HepG2 (cell line): ENCODE data around the gene TEKT1. TPM values are rescaled to one million over a fixed set of nuclear protein-coding genes. Genes with fewer than 3 reads are reported as not detected.

Source experiments
- AKAP8 ChIP-seq: sonication (generic); formaldehyde crosslinking; IDR thresholded peaks from 2 replicates; pipeline ENCODE4 v1.5.1; 2020; ENCODE audit warnings: mild to moderate bottlenecking, missing genetic modification reagents
- BORCS8-MEF2B ChIP-seq: sonication (generic); formaldehyde crosslinking; IDR thresholded peaks from 2 replicates; pipeline ENCODE4 v1.8.0; 2022; ENCODE audit warnings: mild to moderate bottlenecking, missing genetic modification reagents
- CEBPB ChIP-seq: IDR thresholded peaks from 2 replicates; pipeline ENCODE4 v1.6.1; 2011; ENCODE audit warnings: low read depth, low read length, improper control_type of control experiment, borderline replicate concordance
- CEBPG ChIP-seq: IDR thresholded peaks from 2 replicates; pipeline ENCODE4 v1.6.1; 2016
- CSRNP1 ChIP-seq: sonication (generic); formaldehyde crosslinking; IDR thresholded peaks from 2 replicates; pipeline ENCODE4 v1.8.1; 2023; ENCODE audit warnings: mild to moderate bottlenecking, missing genetic modification reagents
- HNRNPH1 ChIP-seq: fragments of 200-400 bp; formaldehyde crosslinking; optimal IDR thresholded peaks from 2 replicates; pipeline ENCODE3; 2017; ENCODE audit warnings: mild to moderate bottlenecking, low read depth, low read length
- KMT2B ChIP-seq: IDR thresholded peaks from 2 replicates; pipeline ENCODE4 v1.6.1; 2016; ENCODE audit warnings: missing genetic modification reagents, missing compliant biosample characterization
- MAFK ChIP-seq, 2 experiments: IDR thresholded peaks in 1 of 2; conservative IDR thresholded peaks in 1 of 2; 2 replicates each; pipeline ENCODE4 v1.6.1; 2011; ENCODE audit warnings: improper control_type of control experiment in 2 of 2, low read length in 2 of 2
- POLR2AphosphoS2 ChIP-seq: IDR thresholded peaks from 2 replicates; pipeline ENCODE4 v1.6.1; 2011; ENCODE audit warnings: low read depth, low read length, improper control_type of control experiment
- POLR2G ChIP-seq: fragments of 200-400 bp; formaldehyde crosslinking; IDR thresholded peaks from 2 replicates; pipeline ENCODE4 v1.6.1; 2018; ENCODE audit warnings: mild to moderate bottlenecking, low read depth, low read length, moderate library complexity
- RFX3 ChIP-seq: IDR thresholded peaks from 2 replicates; pipeline ENCODE4 v1.6.1; 2016; ENCODE audit warnings: missing biosample characterization, missing genetic modification reagents
- SNAPC2 ChIP-seq: sonication (generic); formaldehyde crosslinking; IDR thresholded peaks from 2 replicates; pipeline ENCODE4 v1.8.1; 2022; ENCODE audit warnings: mild to moderate bottlenecking, missing genetic modification reagents
- SPEN ChIP-seq: sonication (generic); formaldehyde crosslinking; IDR thresholded peaks from 2 replicates; pipeline ENCODE4 v1.5.1; 2020; ENCODE audit warnings: low read depth, mild to moderate bottlenecking, missing genetic modification reagents
- TFDP1 ChIP-seq: IDR thresholded peaks from 2 replicates; pipeline ENCODE4 v1.6.1; 2016; ENCODE audit warnings: missing compliant biosample characterization, missing genetic modification reagents, borderline replicate concordance
- XRCC5 ChIP-seq: fragments of 200-400 bp; formaldehyde crosslinking; optimal IDR thresholded peaks from 2 replicates; pipeline ENCODE3; 2017; ENCODE audit warnings: mild to moderate bottlenecking, low read length
- ZFX ChIP-seq: sonication (generic); formaldehyde crosslinking; IDR thresholded peaks from 2 replicates; pipeline ENCODE4 v1.4.0; 2020; ENCODE audit warnings: mild to moderate bottlenecking, low read depth, missing genetic modification reagents, moderate library complexity
- ZFYVE20 ChIP-seq: sonication (generic); formaldehyde crosslinking; IDR thresholded peaks from 2 replicates; pipeline ENCODE4 v1.8.0; 2023; ENCODE audit warnings: low read depth, mild to moderate bottlenecking, moderate library complexity, missing genetic modification reagents, borderline replicate concordance
- ZNF333 ChIP-seq: sonication (generic); formaldehyde crosslinking; IDR thresholded peaks from 2 replicates; pipeline ENCODE4 v1.4.0; 2020; ENCODE audit warnings: mild to moderate bottlenecking, missing genetic modification reagents, borderline replicate concordance
- ZNF33A ChIP-seq: sonication (generic); formaldehyde crosslinking; IDR thresholded peaks from 2 replicates; pipeline ENCODE4 v1.5.1; 2020; ENCODE audit warnings: missing genetic modification reagents, mild to moderate bottlenecking, moderate library complexity, borderline replicate concordance
- ZNF501 ChIP-seq: sonication (generic); formaldehyde crosslinking; IDR thresholded peaks from 2 replicates; pipeline ENCODE4 v1.5.1; 2020; ENCODE audit warnings: mild to moderate bottlenecking, moderate library complexity, missing genetic modification reagents
- ZNF747 ChIP-seq: sonication (generic); formaldehyde crosslinking; IDR thresholded peaks from 2 replicates; pipeline ENCODE4 v1.8.1; 2023; ENCODE audit warnings: missing genetic modification reagents, mild to moderate bottlenecking, borderline replicate concordance
- polyA plus RNA-seq, 8 experiments: library from polyadenylated mRNA; depleted of rRNA in 3 of 8; stranded (reverse) in 7 of 8; unstranded in 1 of 8; fragments of >200 nt; fragmentation: Illumina TruSeq in 4 of 8; extraction: Trizol in 4 of 8; gene quantifications; 2 replicates each; pipeline versions ENCODE4 v1.2.1 to v1.2.3, GENCODE V29; 2011 to 2016; ENCODE audit warnings: low read depth in 4 of 8, missing spikeins in 1 of 8, mixed read lengths in 1 of 8; ENCODE audit not compliant: insufficient read depth in 1 of 8
- total RNA-seq, 5 experiments: library from RNA; depleted of rRNA; stranded (reverse); fragments of >200 nt; fragmentation: Illumina TruSeq; extraction: Trizol; gene quantifications; 2 replicates each; pipeline ENCODE4 v1.2.3, GENCODE V29; 2016; ENCODE audit warnings: low read depth in 1 of 5
- TF ChIP-seq, protein P1 (sequence below): sonication (generic); formaldehyde crosslinking; IDR thresholded peaks from 2 replicates; pipeline ENCODE4 v1.4.0; 2020; ENCODE audit warnings: mild to moderate bottlenecking, missing genetic modification reagents
- TF ChIP-seq, protein P2 (sequence below): sonication (generic); formaldehyde crosslinking; IDR thresholded peaks from 2 replicates; pipeline ENCODE4 v1.4.0; 2020; ENCODE audit warnings: missing genetic modification reagents
- TF ChIP-seq, protein P3 (sequence below): sonication (generic); formaldehyde crosslinking; IDR thresholded peaks from 2 replicates; pipeline ENCODE4 v1.9.0; 2022; ENCODE audit warnings: missing genetic modification reagents, mild to moderate bottlenecking, borderline replicate concordance
- TF ChIP-seq, protein P4 (sequence below): sonication (generic); formaldehyde crosslinking; IDR thresholded peaks from 2 replicates; pipeline ENCODE4 v1.8.1; 2023; ENCODE audit warnings: missing genetic modification reagents, mild to moderate bottlenecking, borderline replicate concordance

Gene TEKT1
- total and polyA plus RNA-seq, 2 of the 13 experiments (the other 11 are each of a cell fraction or from before 2014, with no cell fraction given), result not detected

DNA sequence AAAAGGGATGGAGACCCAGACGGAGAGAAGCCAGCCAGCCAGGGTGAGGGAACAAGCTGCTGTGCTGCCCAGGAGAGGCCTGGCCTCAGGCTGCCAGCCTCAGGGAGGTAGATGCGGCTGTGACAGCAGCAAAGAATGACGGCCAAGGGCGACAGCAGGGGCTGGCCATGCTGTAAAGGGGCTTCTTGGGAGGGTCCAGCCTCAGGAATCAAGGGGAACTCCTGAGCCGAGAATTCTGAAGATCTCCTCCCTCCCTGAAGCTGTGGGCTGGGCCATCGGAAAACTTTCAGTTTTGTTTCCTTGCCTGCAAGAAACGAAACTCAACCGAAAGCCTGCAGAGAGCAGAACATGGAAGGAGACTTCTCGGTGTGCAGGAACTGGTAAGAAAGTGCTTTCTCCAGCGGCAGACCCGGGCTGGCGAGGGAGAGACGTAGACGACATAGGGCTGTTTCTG is 75.8 kb downstream of the TEKT1 start, which contains the start of gene XAF1 (continued):
- TF ChIP-seq TFDP1 (CRISPR knock-in tag) (no peak), ZNF33A (no peak), SPEN (CRISPR knock-in tag) (0 out of 2 replicates have a peak, but pooled peaks have one; percentile 18), XRCC5 (no peak), MAFK (conservative IDR thresholded peaks at IDR 0.05 in 1 of 2, IDR thresholded peaks at IDR 0.05 in 1 of 2; ENCODE audit: low read length in 2 of 2) (no peak), ZNF333 (CRISPR knock-in tag) (no peak), RFX3 (CRISPR knock-in tag) (no peak), ZNF501 (no peak), HNRNPH1 (no peak), ZFYVE20 (CRISPR knock-in tag) (no peak), ZFX (CRISPR knock-in tag) (peak; percentile 75), KMT2B (CRISPR knock-in tag) (0 out of 2 replicates have a peak, but pooled peaks have one; percentile 26), CEBPG (CRISPR knock-in tag) (no peak), POLR2AphosphoS2 (no peak), SNAPC2 (CRISPR knock-in tag) (0 out of 2 replicates have a peak, but pooled peaks have one; percentile 58), ZNF747 (CRISPR knock-in tag) (no peak), CSRNP1 (no peak), AKAP8 (CRISPR knock-in tag) (no peak), CEBPB (no peak), POLR2G (peak; percentile 23; the same call in 1 of the 2 replicates), BORCS8-MEF2B (CRISPR knock-in tag) (0 out of 2 replicates have a peak, but pooled peaks have one; percentile 26)
- TF ChIP-seq, protein P1, sequence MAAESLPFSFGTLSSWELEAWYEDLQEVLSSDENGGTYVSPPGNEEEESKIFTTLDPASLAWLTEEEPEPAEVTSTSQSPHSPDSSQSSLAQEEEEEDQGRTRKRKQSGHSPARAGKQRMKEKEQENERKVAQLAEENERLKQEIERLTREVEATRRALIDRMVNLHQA (CRISPR knock-in tag), result no peak
- TF ChIP-seq, protein P2, sequence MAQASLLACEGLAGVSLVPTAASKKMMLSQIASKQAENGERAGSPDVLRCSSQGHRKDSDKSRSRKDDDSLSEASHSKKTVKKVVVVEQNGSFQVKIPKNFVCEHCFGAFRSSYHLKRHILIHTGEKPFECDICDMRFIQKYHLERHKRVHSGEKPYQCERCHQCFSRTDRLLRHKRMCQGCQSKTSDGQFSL, result no peak
- TF ChIP-seq, protein P3, sequence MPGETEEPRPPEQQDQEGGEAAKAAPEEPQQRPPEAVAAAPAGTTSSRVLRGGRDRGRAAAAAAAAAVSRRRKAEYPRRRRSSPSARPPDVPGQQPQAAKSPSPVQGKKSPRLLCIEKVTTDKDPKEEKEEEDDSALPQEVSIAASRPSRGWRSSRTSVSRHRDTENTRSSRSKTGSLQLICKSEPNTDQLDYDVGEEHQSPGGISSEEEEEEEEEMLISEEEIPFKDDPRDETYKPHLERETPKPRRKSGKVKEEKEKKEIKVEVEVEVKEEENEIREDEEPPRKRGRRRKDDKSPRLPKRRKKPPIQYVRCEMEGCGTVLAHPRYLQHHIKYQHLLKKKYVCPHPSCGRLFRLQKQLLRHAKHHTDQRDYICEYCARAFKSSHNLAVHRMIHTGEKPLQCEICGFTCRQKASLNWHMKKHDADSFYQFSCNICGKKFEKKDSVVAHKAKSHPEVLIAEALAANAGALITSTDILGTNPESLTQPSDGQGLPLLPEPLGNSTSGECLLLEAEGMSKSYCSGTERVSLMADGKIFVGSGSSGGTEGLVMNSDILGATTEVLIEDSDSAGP (CRISPR knock-in tag), result peak; percentile 37; the same call in 1 of the 2 replicates
- TF ChIP-seq, protein P4, sequence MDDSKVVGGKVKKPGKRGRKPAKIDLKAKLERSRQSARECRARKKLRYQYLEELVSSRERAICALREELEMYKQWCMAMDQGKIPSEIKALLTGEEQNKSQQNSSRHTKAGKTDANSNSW, result no peak
